PFSK-1 (cell line): ENCODE data around the gene CEP55.

Source experiments
- FOXP2 ChIP-seq: optimal IDR thresholded peaks from 2 replicates; pipeline ENCODE3; 2011; ENCODE audit warnings: borderline replicate concordance, control low read depth, inconsistent platforms; ENCODE audit not compliant: insufficient read depth; ENCODE audit errors: extremely low read length, extremely low read depth
- POLR2AphosphoS5 ChIP-seq: IDR thresholded peaks from 2 replicates; pipeline ENCODE4 v1.6.1; 2012; ENCODE audit warnings: low read depth, mild to moderate bottlenecking, control low read depth, low read length, moderate library complexity
- REST ChIP-seq, 2 experiments: IDR thresholded peaks; 2 replicates each; pipeline versions ENCODE4 v1.6.1 to v1.8.0; 2011 to 2012; ENCODE audit warnings: low read depth in 2 of 2, low read length in 2 of 2, control low read depth in 1 of 2, inconsistent platforms in 1 of 2, mild to moderate bottlenecking in 1 of 2, moderate library complexity in 1 of 2; ENCODE audit not compliant: insufficient read depth in 1 of 2
- SIN3A ChIP-seq: IDR thresholded peaks from 2 replicates; pipeline ENCODE4 v1.6.1; 2012; ENCODE audit warnings: mild to moderate bottlenecking, low read length, moderate library complexity, borderline replicate concordance; ENCODE audit not compliant: insufficient read depth
- TAF1 ChIP-seq: IDR thresholded peaks from 2 replicates; pipeline ENCODE4 v1.6.1; 2012; ENCODE audit warnings: low read length, control low read depth, borderline replicate concordance; ENCODE audit not compliant: insufficient read depth

CEP55 gene

GRCh38 chr10:93514521-93514920, 18.1 kb downstream of the CEP55 start:
- TF ChIP-seq TAF1 (no peak), SIN3A (no peak), FOXP2 (no peak)

- TF ChIP-seq SIN3A (no peak), TAF1 (no peak), FOXP2 (no peak), REST (IDR thresholded peaks at IDR 0.05; ENCODE audit: insufficient read depth in 1 of 2, low read depth in 2 of 2, low read length in 2 of 2) (no peak), POLR2AphosphoS5 (no peak)
Measured at GRCh38 chr10:93515071-93516005, 18.9 kb downstream of the CEP55 start.

DNA sequence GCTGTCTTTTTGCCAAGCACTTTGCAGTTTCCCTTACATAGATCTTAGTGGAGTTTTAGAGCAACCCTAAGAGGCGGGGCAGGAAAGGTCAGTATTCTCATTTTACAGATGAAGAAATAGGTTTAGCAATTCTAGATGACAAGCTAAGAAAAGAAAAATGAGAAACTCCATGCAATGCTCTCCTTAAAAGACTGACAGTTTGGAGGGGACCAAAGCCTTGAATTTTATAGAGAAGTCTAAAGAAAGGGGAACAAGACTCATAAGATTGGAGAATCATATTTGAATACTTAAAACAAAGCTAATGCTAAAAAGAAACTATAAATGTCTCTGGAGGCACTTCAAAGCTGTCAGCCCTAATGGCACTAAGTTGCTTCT, 19.6 kb downstream of the CEP55 start:
- TF ChIP-seq SIN3A, result no peak
- TF ChIP-seq REST (IDR thresholded peaks at IDR 0.05; ENCODE audit: insufficient read depth in 1 of 2, low read depth in 2 of 2, low read length in 2 of 2), result no peak
- TF ChIP-seq POLR2AphosphoS5, result no peak

DNA sequence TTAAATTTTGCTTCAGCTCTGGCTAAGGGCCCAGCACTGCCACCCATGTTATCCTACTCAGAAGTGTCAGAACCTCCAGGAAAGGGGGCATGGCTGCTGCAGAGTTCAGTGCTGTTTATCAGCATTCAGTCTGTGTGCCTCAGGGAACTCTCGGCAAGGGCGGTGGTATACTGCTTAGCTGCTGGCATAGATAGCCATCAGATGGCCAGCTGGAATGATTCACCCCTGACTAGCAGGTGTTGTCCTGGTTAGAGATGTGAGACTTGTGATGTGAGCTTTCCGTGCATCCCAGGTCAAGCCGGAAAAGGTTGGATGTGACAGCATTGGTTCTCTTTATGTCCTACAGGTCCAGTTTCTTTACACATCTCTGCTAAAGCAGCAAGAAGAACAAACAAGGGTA, 22.1 kb downstream of the CEP55 start:
- TF ChIP-seq FOXP2 (no peak), TAF1 (no peak), REST (IDR thresholded peaks at IDR 0.05; ENCODE audit: insufficient read depth in 1 of 2, low read depth in 2 of 2, low read length in 2 of 2) (no peak), SIN3A (no peak), POLR2AphosphoS5 (no peak)

GRCh38 chr10:93535293-93535692, 38.9 kb downstream of the CEP55 start:
- TF ChIP-seq REST (IDR thresholded peaks at IDR 0.05; ENCODE audit: insufficient read depth in 1 of 2, low read depth in 2 of 2, low read length in 2 of 2) (no peak), POLR2AphosphoS5 (no peak), TAF1 (no peak), FOXP2 (no peak), SIN3A (no peak)
